Transverse colon (tissue), 4 donors: ENCODE results near the gene HCK.

Source experiments
- CTCF ChIP-seq, 5 experiments: fragments of 200-600 bp in 3 of 5; fragments of 450-650 bp in 2 of 5; sonication (generic) in 3 of 5; IDR thresholded peaks; 1 replicate in 2 of 5; 2 replicates in 3 of 5; pipeline ENCODE4 v1.5.1; 2016 to 2017; ENCODE audit warnings: antibody characterized with exemption in 5 of 5, inconsistent platforms in 3 of 5, mild to moderate bottlenecking in 2 of 5, moderate library complexity in 1 of 5
- POLR2A ChIP-seq: fragments of 450-650 bp; IDR thresholded peaks from one replicate; pipeline ENCODE4 v1.6.1; 2016; ENCODE audit warnings: antibody characterized with exemption, mild to moderate bottlenecking, moderate library complexity
- POLR2AphosphoS5 ChIP-seq, 3 donors: sonication (generic); formaldehyde crosslinking; IDR thresholded peaks; one replicate each; pipeline ENCODE4 v1.6.1; 2016; ENCODE audit warnings: antibody characterized with exemption in 3 of 3

GRCh38 chr20:32004963-32005362 is 47.1 kb upstream of the HCK start:
- no peak for TF ChIP-seq CTCF (IDR thresholded peaks at IDR 0.05)
- no peak for TF ChIP-seq POLR2A
- no peak for TF ChIP-seq POLR2AphosphoS5 (IDR thresholded peaks at IDR 0.05)
